ENCODE measurements around the gene B3GAT3.

DNA sequence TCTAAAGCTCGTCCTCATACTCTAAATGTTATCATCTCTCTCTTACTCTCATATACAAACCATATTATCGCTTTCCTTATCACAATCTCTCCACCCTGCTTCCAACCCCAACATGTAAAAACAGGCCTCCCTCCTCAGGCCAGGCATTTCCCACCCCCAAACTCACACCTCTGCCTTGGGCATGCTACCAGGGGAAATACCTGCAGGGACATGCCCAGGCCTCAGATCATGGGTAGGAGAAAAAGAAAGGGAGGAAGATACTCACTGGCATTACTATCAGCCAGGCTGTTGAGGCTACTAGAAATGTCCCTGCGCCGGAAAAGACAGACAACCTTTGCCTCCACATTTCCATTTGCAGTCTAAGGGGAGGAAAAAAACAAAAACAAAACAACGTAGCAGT is 21.9 kb downstream of the B3GAT3 start:
- TF ChIP-seq, protein P1, sequence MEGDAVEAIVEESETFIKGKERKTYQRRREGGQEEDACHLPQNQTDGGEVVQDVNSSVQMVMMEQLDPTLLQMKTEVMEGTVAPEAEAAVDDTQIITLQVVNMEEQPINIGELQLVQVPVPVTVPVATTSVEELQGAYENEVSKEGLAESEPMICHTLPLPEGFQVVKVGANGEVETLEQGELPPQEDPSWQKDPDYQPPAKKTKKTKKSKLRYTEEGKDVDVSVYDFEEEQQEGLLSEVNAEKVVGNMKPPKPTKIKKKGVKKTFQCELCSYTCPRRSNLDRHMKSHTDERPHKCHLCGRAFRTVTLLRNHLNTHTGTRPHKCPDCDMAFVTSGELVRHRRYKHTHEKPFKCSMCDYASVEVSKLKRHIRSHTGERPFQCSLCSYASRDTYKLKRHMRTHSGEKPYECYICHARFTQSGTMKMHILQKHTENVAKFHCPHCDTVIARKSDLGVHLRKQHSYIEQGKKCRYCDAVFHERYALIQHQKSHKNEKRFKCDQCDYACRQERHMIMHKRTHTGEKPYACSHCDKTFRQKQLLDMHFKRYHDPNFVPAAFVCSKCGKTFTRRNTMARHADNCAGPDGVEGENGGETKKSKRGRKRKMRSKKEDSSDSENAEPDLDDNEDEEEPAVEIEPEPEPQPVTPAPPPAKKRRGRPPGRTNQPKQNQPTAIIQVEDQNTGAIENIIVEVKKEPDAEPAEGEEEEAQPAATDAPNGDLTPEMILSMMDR (IDR thresholded peaks at IDR 0.05), result no peak
- TF ChIP-seq POLR2AphosphoS5 (IDR thresholded peaks at IDR 0.05), result peak; percentile 81
- peak; percentile 32 for TF ChIP-seq POLR2A (IDR thresholded peaks at IDR 0.05)

Data from prostate gland (tissue), 2 donors.